Measurements from ENCODE around the gene DDX50. TPM values are rescaled to one million over a fixed set of nuclear protein-coding genes. Genes with fewer than 3 reads are reported as not detected.

DDX50 gene
- total RNA-seq, 1 experiment from 2014 or later = 50.7 TPM

DNA sequence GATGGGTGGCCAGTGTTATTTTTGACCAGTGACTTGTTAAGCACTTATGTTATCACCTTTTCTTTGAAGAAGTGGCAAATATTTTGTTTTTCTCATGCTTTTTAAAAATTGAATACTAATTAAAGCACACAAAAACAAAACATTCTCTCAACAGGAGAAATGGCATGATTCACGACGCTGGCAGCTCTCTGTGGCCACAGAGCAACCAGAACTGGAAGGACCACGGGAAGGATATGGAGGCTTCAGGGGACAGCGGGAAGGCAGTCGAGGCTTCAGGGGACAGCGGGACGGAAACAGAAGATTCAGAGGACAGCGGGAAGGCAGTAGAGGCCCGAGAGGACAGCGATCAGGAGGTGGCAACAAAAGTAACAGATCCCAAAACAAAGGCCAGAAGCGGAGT lies 81.3 kb downstream of the DDX50 start:
- H3K23me2 ChIP-seq (ENCODE audit: insufficient read length, low read depth, low read length, poor library complexity, severe bottlenecking) = no peaks in the 10 kb centered on the region
- no peaks in the 10 kb centered on the region for H4K20me1 ChIP-seq (ENCODE audit: control insufficient read depth, insufficient read depth, insufficient read length)
- peaks cover 5% of the 10 kb centered on the region for H3K79me1 ChIP-seq (ENCODE audit: insufficient read depth, low read depth, low read length, poor library complexity, severe bottlenecking)
- no peak overlapping the region for H3K23ac ChIP-seq (ENCODE audit: insufficient read length, low read depth, low read length)
- H3K18ac ChIP-seq (ENCODE audit: insufficient read length, low read depth, low read length) = no peak overlapping the region
- H3K4me3 Mint-ChIP-seq = no peak overlapping the region
- H3K27me3 Mint-ChIP-seq (ENCODE audit: low read depth) = no peaks in the 10 kb centered on the region; the same call in none of the 2 replicates
- no peak overlapping the region for H2BK20ac ChIP-seq (ENCODE audit: low read depth, low read length, poor library complexity, severe bottlenecking)
- H3K27ac ChIP-seq (ENCODE audit: insufficient read length, low read depth, low read length) = no peak overlapping the region
- H3K79me2 ChIP-seq (ENCODE audit: insufficient read depth, low read length) = no peaks in the 10 kb centered on the region
- no peak overlapping the region for H4K8ac ChIP-seq (replicated peaks; ENCODE audit: insufficient read length, low read depth, low read length)
- no peak overlapping the region for H2BK120ac ChIP-seq (ENCODE audit: low read depth, low read length, poor library complexity, severe bottlenecking)
- no peak overlapping the region for H4K5ac ChIP-seq (ENCODE audit: insufficient read length, low read depth, low read length)
- H3K4me1 Mint-ChIP-seq = no peaks in the 10 kb centered on the region
- WGBS (ENCODE audit: extremely low coverage, insufficient read length, low lambda C conversion rate) = no CpG with 5 or more reads among the region's 11 CpGs
- no peaks in the 10 kb centered on the region for H3K4me1 ChIP-seq (ENCODE audit: insufficient read depth, low read length)
- no peak overlapping the region for H2BK5ac ChIP-seq (ENCODE audit: insufficient read length, low read length)
- H2BK15ac ChIP-seq (ENCODE audit: low read depth, low read length) = no peak overlapping the region
- no peak for DNase-seq
- H3K9me3 ChIP-seq (ENCODE audit: control insufficient read depth, low read depth, low read length) = no peaks in the 10 kb centered on the region
- H3K4ac ChIP-seq (ENCODE audit: low read depth, low read length) = no peak overlapping the region
- no peak overlapping the region for H2AK5ac ChIP-seq (ENCODE audit: insufficient read length, low read length)
- H2BK12ac ChIP-seq (ENCODE audit: insufficient read length, low read depth, low read length) = no peak overlapping the region
- no peak overlapping the region for H2AFZ ChIP-seq (ENCODE audit: low read length)
- no peaks in the 10 kb centered on the region for H3K9me3 Mint-ChIP-seq
- no peak overlapping the region for H4K91ac ChIP-seq (ENCODE audit: insufficient read length, low read depth, low read length)
- no peak overlapping the region for H3K56ac ChIP-seq (ENCODE audit: insufficient read length, low read depth, low read length)
- no peak overlapping the region for H3K4me2 ChIP-seq (ENCODE audit: insufficient read depth, insufficient read length, low read length)
- TF ChIP-seq, protein P1, sequence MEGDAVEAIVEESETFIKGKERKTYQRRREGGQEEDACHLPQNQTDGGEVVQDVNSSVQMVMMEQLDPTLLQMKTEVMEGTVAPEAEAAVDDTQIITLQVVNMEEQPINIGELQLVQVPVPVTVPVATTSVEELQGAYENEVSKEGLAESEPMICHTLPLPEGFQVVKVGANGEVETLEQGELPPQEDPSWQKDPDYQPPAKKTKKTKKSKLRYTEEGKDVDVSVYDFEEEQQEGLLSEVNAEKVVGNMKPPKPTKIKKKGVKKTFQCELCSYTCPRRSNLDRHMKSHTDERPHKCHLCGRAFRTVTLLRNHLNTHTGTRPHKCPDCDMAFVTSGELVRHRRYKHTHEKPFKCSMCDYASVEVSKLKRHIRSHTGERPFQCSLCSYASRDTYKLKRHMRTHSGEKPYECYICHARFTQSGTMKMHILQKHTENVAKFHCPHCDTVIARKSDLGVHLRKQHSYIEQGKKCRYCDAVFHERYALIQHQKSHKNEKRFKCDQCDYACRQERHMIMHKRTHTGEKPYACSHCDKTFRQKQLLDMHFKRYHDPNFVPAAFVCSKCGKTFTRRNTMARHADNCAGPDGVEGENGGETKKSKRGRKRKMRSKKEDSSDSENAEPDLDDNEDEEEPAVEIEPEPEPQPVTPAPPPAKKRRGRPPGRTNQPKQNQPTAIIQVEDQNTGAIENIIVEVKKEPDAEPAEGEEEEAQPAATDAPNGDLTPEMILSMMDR (conservative IDR thresholded peaks at IDR 0.05) = no peak
- no peak overlapping the region for H3T11ph ChIP-seq (ENCODE audit: low read length)
- no peaks in the 10 kb centered on the region for H3K27me3 ChIP-seq (ENCODE audit: insufficient read depth, low read length)
- peaks cover 37 to 78% (median 62%) of the 10 kb centered on the region in 3 experiments for H3K36me3 Mint-ChIP-seq (ENCODE audit: insufficient read depth in 1 of 3, low read depth in 3 of 3)
- peak overlapping the region in 2 of 3 experiments; percentile 8 to 13; a peak in 4 of 7 replicates for H3K27ac Mint-ChIP-seq
- no peak overlapping the region for H3K9ac ChIP-seq (ENCODE audit: extremely low read depth, insufficient read length, low read length)
- no peak overlapping the region for H3K14ac ChIP-seq (ENCODE audit: insufficient read depth, low read length)

All from H9 (cell line).